ENCODE data around the gene CCDC87. TPM values are rescaled to one million over a fixed set of nuclear protein-coding genes. Genes with fewer than 3 reads are reported as not detected.

The CCDC87 gene
- total and polyA plus RNA-seq, 4 donors = 0.14 to 0.17 (median 0.14) TPM; not detected in 1

GRCh38 chr11:66600631-66601233 lies 7.9 kb upstream of the CCDC87 start:
- no peak for TF ChIP-seq ZBTB33 (IDR thresholded peaks at IDR 0.05)
- TF ChIP-seq NR2F2 (IDR thresholded peaks at IDR 0.05) = no peak
- no peak for TF ChIP-seq GABPA (IDR thresholded peaks at IDR 0.05 in 1 of 2, conservative IDR thresholded peaks at IDR 0.05 in 1 of 2)
- TF ChIP-seq RXRA (IDR thresholded peaks at IDR 0.05) = peak; percentile 32 to 61
- TF ChIP-seq SP1 (IDR thresholded peaks at IDR 0.05) = peak; percentile 45
- TF ChIP-seq YY1 (IDR thresholded peaks at IDR 0.05) = no peak
- TF ChIP-seq FOXA1 (IDR thresholded peaks at IDR 0.05) = no peak
- no peak for TF ChIP-seq FOXA2 (IDR thresholded peaks at IDR 0.05)
- peak in 1 of 2 donors; percentile 3 for TF ChIP-seq RAD21 (IDR thresholded peaks at IDR 0.05)
- TF ChIP-seq TAF1 (conservative IDR thresholded peaks at IDR 0.05) = no peak
- peak in 1 of 2 donors; percentile 44 for TF ChIP-seq JUND (IDR thresholded peaks at IDR 0.05)
- peak; percentile 33 for TF ChIP-seq MAX (IDR thresholded peaks at IDR 0.05)
- no peak for TF ChIP-seq EGR1 (IDR thresholded peaks at IDR 0.05; ENCODE audit: low read depth in 2 of 2)
- TF ChIP-seq, protein P1, sequence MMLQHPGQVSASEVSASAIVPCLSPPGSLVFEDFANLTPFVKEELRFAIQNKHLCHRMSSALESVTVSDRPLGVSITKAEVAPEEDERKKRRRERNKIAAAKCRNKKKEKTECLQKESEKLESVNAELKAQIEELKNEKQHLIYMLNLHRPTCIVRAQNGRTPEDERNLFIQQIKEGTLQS (IDR thresholded peaks at IDR 0.05) = no peak
- TF ChIP-seq, protein P2, sequence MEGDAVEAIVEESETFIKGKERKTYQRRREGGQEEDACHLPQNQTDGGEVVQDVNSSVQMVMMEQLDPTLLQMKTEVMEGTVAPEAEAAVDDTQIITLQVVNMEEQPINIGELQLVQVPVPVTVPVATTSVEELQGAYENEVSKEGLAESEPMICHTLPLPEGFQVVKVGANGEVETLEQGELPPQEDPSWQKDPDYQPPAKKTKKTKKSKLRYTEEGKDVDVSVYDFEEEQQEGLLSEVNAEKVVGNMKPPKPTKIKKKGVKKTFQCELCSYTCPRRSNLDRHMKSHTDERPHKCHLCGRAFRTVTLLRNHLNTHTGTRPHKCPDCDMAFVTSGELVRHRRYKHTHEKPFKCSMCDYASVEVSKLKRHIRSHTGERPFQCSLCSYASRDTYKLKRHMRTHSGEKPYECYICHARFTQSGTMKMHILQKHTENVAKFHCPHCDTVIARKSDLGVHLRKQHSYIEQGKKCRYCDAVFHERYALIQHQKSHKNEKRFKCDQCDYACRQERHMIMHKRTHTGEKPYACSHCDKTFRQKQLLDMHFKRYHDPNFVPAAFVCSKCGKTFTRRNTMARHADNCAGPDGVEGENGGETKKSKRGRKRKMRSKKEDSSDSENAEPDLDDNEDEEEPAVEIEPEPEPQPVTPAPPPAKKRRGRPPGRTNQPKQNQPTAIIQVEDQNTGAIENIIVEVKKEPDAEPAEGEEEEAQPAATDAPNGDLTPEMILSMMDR (IDR thresholded peaks at IDR 0.05; ENCODE audit: low read depth, low read length, missing input control) = no peak
- no peak for TF ChIP-seq HNF4G (IDR thresholded peaks at IDR 0.05)
- no peak for TF ChIP-seq REST (IDR thresholded peaks at IDR 0.05)
- TF ChIP-seq HNF4A (conservative IDR thresholded peaks at IDR 0.05) = peak; percentile 49 to 54
- WGBS = 36% methylated on average over 4 of the region's 4 CpGs
- no peak overlapping the region for H3K9ac ChIP-seq (ENCODE audit: low read depth in 1 of 2, low read length in 2 of 2)
- H3K4me3 ChIP-seq (ENCODE audit: low read depth in 1 of 3, low read length in 3 of 3) = no peak overlapping the region
- H3K9me3 ChIP-seq (ENCODE audit: control insufficient read depth in 4 of 4, low read length in 3 of 4) = no peaks in the 10 kb centered on the region
- H3K4me1 ChIP-seq (ENCODE audit: control insufficient read depth in 4 of 4, insufficient read depth in 4 of 4, low read length in 3 of 4) = peaks cover 20 to 59% (median 45%) of the 10 kb centered on the region in 4 donors
- H3K36me3 ChIP-seq (ENCODE audit: control insufficient read depth in 4 of 4, insufficient read depth in 3 of 4, low read depth in 1 of 4, low read length in 3 of 4) = peaks cover 3 to 10% (median 6%) of the 10 kb centered on the region in 4 donors
- H3K27ac ChIP-seq (ENCODE audit: low read depth in 1 of 2, low read length in 2 of 2) = peak overlapping the region; percentile 75 to 88
- DNase-seq (ENCODE audit: low spot score) = no peak
- H3K27me3 ChIP-seq (ENCODE audit: control insufficient read depth in 4 of 4, insufficient read depth in 4 of 4, low read length in 3 of 4) = no peaks in the 10 kb centered on the region

Data from liver (tissue), 9 donors.